ENCODE data around the gene ECEL1. TPM values are rescaled to one million over a fixed set of nuclear protein-coding genes. Genes with fewer than 3 reads are reported as not detected.

Gene ECEL1
- total and polyA plus RNA-seq, 9 of the 15 experiments (the other 6 are each of a cell fraction or from before 2014, with no cell fraction given) = 0.09 TPM; not detected in 8

- TF ChIP-seq FOXP4 (CRISPR knock-in tag; IDR thresholded peaks at IDR 0.05; ENCODE audit: borderline replicate concordance) (no peak), ZZZ3 (IDR thresholded peaks at IDR 0.05) (no peak), ZBED1 (IDR thresholded peaks at IDR 0.05) (no peak), ZNF395 (CRISPR knock-in tag; IDR thresholded peaks at IDR 0.05) (no peak), ZBTB7A (IDR thresholded peaks at IDR 0.05; ENCODE audit: borderline replicate concordance, control insufficient read depth, low read depth, low read length) (no peak), KDM4B (IDR thresholded peaks at IDR 0.05; ENCODE audit: borderline replicate concordance in 2 of 2, low read depth in 1 of 2) (no peak), JUN (IDR thresholded peaks at IDR 0.05; ENCODE audit: borderline replicate concordance, low read depth, low read length) (no peak), JUN (CRISPR knock-in tag; IDR thresholded peaks at IDR 0.05; ENCODE audit: borderline replicate concordance) (no peak), PPARD (CRISPR knock-in tag; IDR thresholded peaks at IDR 0.05) (no peak), ATF3 (IDR thresholded peaks at IDR 0.05) (no peak), ATF3 (CRISPR knock-in tag; conservative IDR thresholded peaks at IDR 0.05) (no peak), ZNF57 (CRISPR knock-in tag; IDR thresholded peaks at IDR 0.05) (no peak)
These were observed 52.9 kb downstream of the ECEL1 start (continued) for GRCh38 chr2:232434563-232435374.
